Trophoblast cell (in vitro differentiated cells and primary cell): ENCODE data around the gene TMEM100.

Experiments
- DNase-seq, 2 donors: peaks; one replicate each; pipeline ENCODE4 v3.0.0-alpha.2; 2016
- H2AFZ ChIP-seq: 2 replicates; pipeline ENCODE4 v1.6.1; 2013; ENCODE audit warnings: low read length, moderate library complexity, mild to moderate bottlenecking; ENCODE audit not compliant: insufficient read depth, poor library complexity
- H2AK5ac ChIP-seq: 2 replicates; pipeline ENCODE4 v1.6.1; 2013; ENCODE audit warnings: mild to moderate bottlenecking, low read length
- H2BK120ac ChIP-seq: 2 replicates; pipeline ENCODE4 v1.6.1; 2013; ENCODE audit warnings: low read length, mild to moderate bottlenecking, moderate library complexity; ENCODE audit not compliant: insufficient read depth, poor library complexity
- H2BK12ac ChIP-seq: 2 replicates; pipeline ENCODE4 v1.6.1; 2013; ENCODE audit warnings: mild to moderate bottlenecking, low read length, moderate library complexity
- H2BK5ac ChIP-seq: 2 replicates; pipeline ENCODE4 v1.6.1; 2013; ENCODE audit warnings: low read length, low read depth, moderate library complexity, mild to moderate bottlenecking; ENCODE audit not compliant: poor library complexity
- H3K14ac ChIP-seq: 2 replicates; pipeline ENCODE4 v1.6.1; 2013; ENCODE audit warnings: mild to moderate bottlenecking, low read length
- H3K18ac ChIP-seq: 2 replicates; pipeline ENCODE4 v1.6.1; 2013; ENCODE audit warnings: mild to moderate bottlenecking, low read length
- H3K23ac ChIP-seq: 2 replicates; pipeline ENCODE4 v1.6.1; 2013; ENCODE audit warnings: low read length
- H3K27ac ChIP-seq: 2 replicates; pipeline ENCODE4 v1.5.1; 2013; ENCODE audit warnings: low read depth, mild to moderate bottlenecking, inconsistent platforms, low read length, moderate library complexity
- H3K27me3 ChIP-seq: 2 replicates; pipeline ENCODE4 v1.6.1; 2013; ENCODE audit warnings: inconsistent platforms, mild to moderate bottlenecking, low read length, moderate library complexity; ENCODE audit not compliant: insufficient read depth
- H3K36me3 ChIP-seq, 2 experiments: 1 replicate in 1 of 2; 2 replicates in 1 of 2; pipeline ENCODE4 v1.6.1; 2013; ENCODE audit warnings: low read length in 2 of 2, mild to moderate bottlenecking in 2 of 2, moderate library complexity in 1 of 2; ENCODE audit not compliant: insufficient read depth in 2 of 2, control insufficient read depth in 1 of 2
- H3K4ac ChIP-seq: 2 replicates; pipeline ENCODE4 v1.6.1; 2013; ENCODE audit warnings: low read depth, mild to moderate bottlenecking, low read length, moderate library complexity
- H3K4me1 ChIP-seq, 2 experiments: 1 replicate in 1 of 2; 2 replicates in 1 of 2; pipeline ENCODE4 v1.6.1; 2013; ENCODE audit warnings: low read length in 2 of 2, mild to moderate bottlenecking in 2 of 2, moderate library complexity in 1 of 2; ENCODE audit not compliant: insufficient read depth in 2 of 2, control insufficient read depth in 1 of 2
- H3K4me2 ChIP-seq: 2 replicates; pipeline ENCODE4 v1.6.1; 2013; ENCODE audit warnings: inconsistent platforms, mild to moderate bottlenecking, low read length, moderate library complexity
- H3K4me3 ChIP-seq: 2 replicates; pipeline ENCODE4 v1.5.1; 2013; ENCODE audit warnings: mild to moderate bottlenecking, low read depth, low read length, inconsistent platforms
- H3K79me1 ChIP-seq: one replicate; pipeline ENCODE4 v1.6.1; 2013; ENCODE audit warnings: low read length
- H3K79me2 ChIP-seq: 2 replicates; pipeline ENCODE4 v1.6.1; 2013; ENCODE audit warnings: low read length, mild to moderate bottlenecking; ENCODE audit not compliant: control insufficient read depth, insufficient read depth, poor library complexity
- H3K9ac ChIP-seq: 2 replicates; pipeline ENCODE4 v1.6.1; 2013; ENCODE audit warnings: mild to moderate bottlenecking, low read length
- H3K9me3 ChIP-seq: 2 replicates; pipeline ENCODE4 v1.6.1; 2013; ENCODE audit warnings: low read depth, mild to moderate bottlenecking, control low read depth, inconsistent platforms, low read length; ENCODE audit not compliant: insufficient read depth
- H4K12ac ChIP-seq: 2 replicates; pipeline ENCODE4 v1.6.1; 2013; ENCODE audit warnings: low read depth, mild to moderate bottlenecking, low read length, moderate library complexity
- H4K8ac ChIP-seq: 2 replicates; pipeline ENCODE4 v1.6.1; 2013; ENCODE audit warnings: low read depth, mild to moderate bottlenecking, low read length, moderate library complexity
- H4K91ac ChIP-seq: one replicate; pipeline ENCODE4 v1.6.1; 2013; ENCODE audit warnings: low read depth, mild to moderate bottlenecking, low read length, moderate library complexity
- WGBS: extraction: QIAGEN DNeasy Blood & Tissue Kit; methylation state at CpG from one replicate; pipeline ENCODE4 v1.1.7; 2013; ENCODE audit warnings: missing lambda C conversion rate; ENCODE audit not compliant: insufficient read length, insufficient coverage; ENCODE audit errors: extremely low coverage; 5-methylcytosine and 5-hydroxymethylcytosine counted together

The TMEM100 gene

GRCh38 chr17:55730808-55731207 is 8.1 kb upstream of the TMEM100 start:
- H4K12ac ChIP-seq: no peak overlapping the region
- peaks cover 1% of the 10 kb centered on the region for H3K79me2 ChIP-seq
- H2BK5ac ChIP-seq: no peak overlapping the region
- no peaks in the 10 kb centered on the region for H3K27me3 ChIP-seq
- no peak overlapping the region for H4K91ac ChIP-seq
- H3K4ac ChIP-seq: no peak overlapping the region
- H3K14ac ChIP-seq: no peak overlapping the region
- H3K9ac ChIP-seq: no peak overlapping the region
- no peak overlapping the region for H2BK12ac ChIP-seq
- H3K4me2 ChIP-seq: no peak overlapping the region
- no peak for DNase-seq
- H2AFZ ChIP-seq: no peak overlapping the region
- no peaks in the 10 kb centered on the region for H3K36me3 ChIP-seq
- H2AK5ac ChIP-seq: no peak overlapping the region
- H3K4me1 ChIP-seq: peaks cover 0 to 3% of the 10 kb centered on the region in 2 experiments
- H3K23ac ChIP-seq: no peak overlapping the region
- H2BK120ac ChIP-seq: no peak overlapping the region
- H3K4me3 ChIP-seq: no peak overlapping the region
- H3K79me1 ChIP-seq: no peaks in the 10 kb centered on the region
- H3K27ac ChIP-seq: no peak overlapping the region
- no peak overlapping the region for H4K8ac ChIP-seq
- no peak overlapping the region for H3K18ac ChIP-seq
- H3K9me3 ChIP-seq: no peaks in the 10 kb centered on the region
- no CpG with 5 or more reads among the region's 3 CpGs for WGBS

- H3K27ac ChIP-seq: no peak overlapping the region
- H3K27me3 ChIP-seq: no peaks in the 10 kb centered on the region
- no peak overlapping the region for H2BK120ac ChIP-seq
- H3K9ac ChIP-seq: no peak overlapping the region
- no peak overlapping the region for H3K14ac ChIP-seq
- H2BK5ac ChIP-seq: no peak overlapping the region
- no peaks in the 10 kb centered on the region for H3K79me1 ChIP-seq
- no peak overlapping the region for H4K12ac ChIP-seq
- no peak overlapping the region for H3K4me2 ChIP-seq
- H3K18ac ChIP-seq: no peak overlapping the region
- no peak overlapping the region for H3K4ac ChIP-seq
- no peak overlapping the region for H2BK12ac ChIP-seq
- no peak for DNase-seq
- no peaks in the 10 kb centered on the region for H3K9me3 ChIP-seq
- H2AFZ ChIP-seq: no peak overlapping the region
- no CpG with 5 or more reads among the region's 1 CpG for WGBS
- peaks cover 0 to 3% of the 10 kb centered on the region in 2 experiments for H3K4me1 ChIP-seq
- no peak overlapping the region for H4K8ac ChIP-seq
- H3K36me3 ChIP-seq: no peaks in the 10 kb centered on the region
- no peak overlapping the region for H4K91ac ChIP-seq
- no peak overlapping the region for H2AK5ac ChIP-seq
- H3K4me3 ChIP-seq: no peak overlapping the region
- peaks cover 1% of the 10 kb centered on the region for H3K79me2 ChIP-seq
- no peak overlapping the region for H3K23ac ChIP-seq
These were observed 7.7 kb upstream of the TMEM100 start for GRCh38 chr17:55730380-55730779.

DNA sequence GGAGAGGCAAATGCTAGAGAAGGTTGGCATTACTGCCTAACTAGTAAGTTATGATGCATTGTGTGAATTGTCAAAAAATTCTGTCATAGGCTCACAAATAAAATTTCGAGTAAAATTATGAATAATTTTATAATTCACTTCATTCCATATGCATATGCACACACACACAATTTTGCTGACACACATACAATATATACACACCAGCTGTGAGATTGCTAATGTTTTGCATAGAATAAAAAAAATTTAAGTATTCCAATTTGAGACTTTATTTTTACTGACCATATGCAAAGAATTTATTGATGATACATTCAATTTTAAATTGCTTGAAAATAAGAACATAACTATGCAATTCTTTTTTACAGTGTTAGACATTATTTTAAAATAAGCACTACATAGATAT is 6.8 kb upstream of the TMEM100 start:
- Histone ChIP-seq H4K12ac (no peak overlapping the region), H2BK120ac (no peak overlapping the region), H2AFZ (no peak overlapping the region), H4K8ac (no peak overlapping the region), H3K27ac (no peak overlapping the region), H3K9me3 (no peaks in the 10 kb centered on the region), H3K9ac (no peak overlapping the region), H3K36me3 (no peaks in the 10 kb centered on the region), H3K4me3 (no peak overlapping the region), H3K14ac (no peak overlapping the region), H3K23ac (no peak overlapping the region), H3K4me2 (no peak overlapping the region), H2BK12ac (no peak overlapping the region), H3K79me2 (peaks cover 1% of the 10 kb centered on the region), H2AK5ac (no peak overlapping the region), H3K4me1 (peaks cover 3% of the 10 kb centered on the region in 2 experiments), H3K4ac (no peak overlapping the region), H3K27me3 (no peaks in the 10 kb centered on the region), H3K18ac (no peak overlapping the region), H3K79me1 (no peaks in the 10 kb centered on the region), H2BK5ac (no peak overlapping the region), H4K91ac (no peak overlapping the region)
- no CpG with 5 or more reads among the region's 1 CpG for WGBS
- DNase-seq: no peak

DNA sequence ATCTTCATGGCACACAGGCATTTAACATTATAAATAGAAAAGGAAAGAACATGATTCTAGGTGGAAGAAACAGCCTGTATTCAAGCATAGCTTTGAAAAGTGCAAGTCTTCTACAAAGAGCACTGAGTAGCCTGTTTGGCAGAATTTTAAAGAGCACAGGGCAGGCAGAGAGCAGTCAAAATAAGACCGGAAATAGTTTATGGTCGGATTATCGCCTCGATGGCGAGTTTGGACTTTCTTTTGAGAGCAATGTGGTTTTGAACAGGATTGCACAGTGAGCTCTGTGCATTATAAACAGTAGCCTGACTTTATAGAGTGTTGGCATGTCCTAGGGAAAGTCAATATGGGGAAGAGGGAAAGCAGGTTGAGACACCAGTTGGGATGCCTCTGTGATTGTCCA is 6.2 kb upstream of the TMEM100 start:
- H2AFZ ChIP-seq: no peak overlapping the region
- no peak overlapping the region for H4K8ac ChIP-seq
- no peak overlapping the region for H2BK12ac ChIP-seq
- peaks cover 1% of the 10 kb centered on the region for H3K79me2 ChIP-seq
- no peak overlapping the region for H3K18ac ChIP-seq
- no peaks in the 10 kb centered on the region for H3K27me3 ChIP-seq
- no peaks in the 10 kb centered on the region for H3K9me3 ChIP-seq
- H3K4me3 ChIP-seq: no peak overlapping the region
- no peak overlapping the region for H4K91ac ChIP-seq
- H3K23ac ChIP-seq: no peak overlapping the region
- no peak overlapping the region for H2AK5ac ChIP-seq
- no peaks in the 10 kb centered on the region for H3K36me3 ChIP-seq
- H3K4ac ChIP-seq: no peak overlapping the region
- no peak overlapping the region for H3K27ac ChIP-seq
- H3K4me2 ChIP-seq: no peak overlapping the region
- no peak overlapping the region for H3K9ac ChIP-seq
- H4K12ac ChIP-seq: no peak overlapping the region
- no peak overlapping the region for H2BK5ac ChIP-seq
- no peaks in the 10 kb centered on the region for H3K79me1 ChIP-seq
- H3K14ac ChIP-seq: no peak overlapping the region
- peaks cover 3 to 6% of the 10 kb centered on the region in 2 experiments for H3K4me1 ChIP-seq
- no CpG with 5 or more reads among the region's 5 CpGs for WGBS
- DNase-seq: no peak
- no peak overlapping the region for H2BK120ac ChIP-seq
